Neural crest cell (in vitro differentiated cells): ENCODE measurements around the gene FAF2. TPM values are rescaled to one million over a fixed set of nuclear protein-coding genes. Genes with fewer than 3 reads are reported as not detected.

Experiments used
- DNase-seq: peaks from one replicate; pipeline ENCODE4 v3.0.0; 2021; ENCODE audit warnings: low read depth, mixed read lengths, low spot score
- H3K27ac Mint-ChIP-seq: one replicate; pipeline ENCODE4 v1.8.0; 2021; ENCODE audit warnings: mild to moderate bottlenecking, mixed read lengths; ENCODE audit not compliant: unreplicated experiment
- H3K27me3 Mint-ChIP-seq: 2 replicates; pipeline ENCODE4 v1.8.0; 2021; ENCODE audit warnings: low read depth, mild to moderate bottlenecking, mixed read lengths
- H3K36me3 Mint-ChIP-seq: 2 replicates; pipeline ENCODE4 v1.8.0; 2021; ENCODE audit warnings: low read depth, mild to moderate bottlenecking, mixed read lengths
- H3K4me1 Mint-ChIP-seq: 2 replicates; pipeline ENCODE4 v1.8.0; 2021; ENCODE audit warnings: mixed read lengths
- H3K4me3 Mint-ChIP-seq: one replicate; pipeline ENCODE4 v1.8.0; 2021; ENCODE audit warnings: mild to moderate bottlenecking, mixed read lengths
- H3K9me3 Mint-ChIP-seq: 2 replicates; pipeline ENCODE4 v1.8.0; 2021; ENCODE audit warnings: mixed read lengths
- CTCF ChIP-seq: fragments of 200-600 bp; sonication (generic); conservative IDR thresholded peaks from 2 replicates; pipeline ENCODE4 v1.5.0; 2021; ENCODE audit warnings: antibody characterized with exemption, mild to moderate bottlenecking
- total RNA-seq: library from RNA; stranded (reverse); gene quantifications from 2 replicates; pipeline ENCODE4 v1.2.1, GENCODE V29; 2021

FAF2 gene
- total RNA-seq, 1 donor from 2014 or later, result 50.3 TPM

GRCh38 chr5:176427971-176428370 is 20.2 kb upstream of the FAF2 start:
- no peak overlapping the region for H3K27ac Mint-ChIP-seq
- no peak for DNase-seq
- peaks cover 4% of the 10 kb centered on the region for H3K9me3 Mint-ChIP-seq
- no peak overlapping the region for H3K4me3 Mint-ChIP-seq
- no peak for TF ChIP-seq CTCF
- peaks cover 8% of the 10 kb centered on the region for H3K36me3 Mint-ChIP-seq
- H3K4me1 Mint-ChIP-seq, result peaks cover 8% of the 10 kb centered on the region
- H3K27me3 Mint-ChIP-seq, result peaks cover 8% of the 10 kb centered on the region

- no peak for DNase-seq
- peaks cover 8% of the 10 kb centered on the region for H3K36me3 Mint-ChIP-seq
- peaks cover 4% of the 10 kb centered on the region for H3K9me3 Mint-ChIP-seq
- peaks cover 8% of the 10 kb centered on the region for H3K4me1 Mint-ChIP-seq
- TF ChIP-seq CTCF, result no peak
- peaks cover 8% of the 10 kb centered on the region for H3K27me3 Mint-ChIP-seq
- H3K27ac Mint-ChIP-seq, result no peak overlapping the region
- no peak overlapping the region for H3K4me3 Mint-ChIP-seq
Observed at GRCh38 chr5:176429972-176430371, 18.2 kb upstream of the FAF2 start.

GRCh38 chr5:176432707-176433106 is 15.5 kb upstream of the FAF2 start:
- peaks cover 4% of the 10 kb centered on the region for H3K9me3 Mint-ChIP-seq

GRCh38 chr5:176436656-176437055 is 11.5 kb upstream of the FAF2 start:
- peaks cover 7% of the 10 kb centered on the region for H3K4me1 Mint-ChIP-seq
- H3K4me3 Mint-ChIP-seq, result no peak overlapping the region
- peaks cover 19% of the 10 kb centered on the region for H3K27me3 Mint-ChIP-seq
- no peak for DNase-seq
- H3K27ac Mint-ChIP-seq, result no peak overlapping the region
- peaks cover 4% of the 10 kb centered on the region for H3K36me3 Mint-ChIP-seq
- H3K9me3 Mint-ChIP-seq, result peaks cover 4% of the 10 kb centered on the region
- TF ChIP-seq CTCF, result no peak

More at GRCh38 chr5:176432707-176433106, 15.5 kb upstream of the FAF2 start:
- no peak for TF ChIP-seq CTCF
- H3K27ac Mint-ChIP-seq, result no peak overlapping the region
- peaks cover 8% of the 10 kb centered on the region for H3K4me1 Mint-ChIP-seq
- peaks cover 4% of the 10 kb centered on the region for H3K36me3 Mint-ChIP-seq
- peaks cover 15% of the 10 kb centered on the region for H3K27me3 Mint-ChIP-seq
- no peak for DNase-seq
- no peak overlapping the region for H3K4me3 Mint-ChIP-seq

- no peaks in the 10 kb centered on the region for H3K36me3 Mint-ChIP-seq
- H3K27ac Mint-ChIP-seq, result no peak overlapping the region
- H3K27me3 Mint-ChIP-seq, result peaks cover 19% of the 10 kb centered on the region
- TF ChIP-seq CTCF, result no peak
- H3K4me3 Mint-ChIP-seq, result no peak overlapping the region
- DNase-seq, result no peak
- H3K4me1 Mint-ChIP-seq, result peaks cover 7% of the 10 kb centered on the region
- H3K9me3 Mint-ChIP-seq, result peaks cover 3% of the 10 kb centered on the region
Observed at GRCh38 chr5:176438959-176439757, 9.0 kb upstream of the FAF2 start.
